Psoas muscle (tissue), 8 donors: Measurements from ENCODE around the gene C13orf46. TPM values are rescaled to one million over a fixed set of nuclear protein-coding genes. Genes with fewer than 3 reads are reported as not detected.

Experiments used
- ATAC-seq, 4 donors: fragments of 200-7000 bp; cut with Tn5 transposase; one replicate each; pipeline ENCODE4 v1.9.1; 2020; ENCODE audit warnings: moderate library complexity in 3 of 4, mild to moderate bottlenecking in 2 of 4
- DNase-seq, 2 donors: peaks; one replicate each; pipeline ENCODE4 v3.0.0-alpha.2; 2020
- H3K27ac ChIP-seq: fragments of 200-600 bp; one replicate; pipeline ENCODE4 v1.8.0; 2022
- H3K27me3 ChIP-seq, 3 donors: fragments of 200-600 bp in 1 of 3; one replicate each; pipeline versions ENCODE4 v1.6.1 to v1.8.0; 2013 to 2022; ENCODE audit warnings: low read length in 2 of 3, mild to moderate bottlenecking in 2 of 3, moderate library complexity in 1 of 3; ENCODE audit not compliant: insufficient read depth in 3 of 3
- H3K36me3 ChIP-seq, 2 donors: fragments of 200-600 bp in 1 of 2; one replicate each; pipeline versions ENCODE4 v1.6.1 to v1.8.0; 2013 to 2022; ENCODE audit warnings: low read depth in 1 of 2, mild to moderate bottlenecking in 1 of 2, moderate library complexity in 1 of 2; ENCODE audit not compliant: insufficient read depth in 1 of 2
- H3K4me1 ChIP-seq: fragments of 200-600 bp; one replicate; pipeline ENCODE4 v1.8.0; 2022
- H3K4me3 ChIP-seq: fragments of 200-600 bp; one replicate; pipeline ENCODE4 v1.8.0; 2022; ENCODE audit warnings: mild to moderate bottlenecking
- H3K9me3 ChIP-seq: fragments of 200-600 bp; one replicate; pipeline ENCODE4 v1.8.0; 2022
- WGBS, 3 donors: extraction: QIAGEN DNeasy Blood & Tissue Kit; methylation state at CpG; one replicate each; pipeline versions ENCODE4 v1.1.6 to v1.1.7; 2013; 5-methylcytosine and 5-hydroxymethylcytosine counted together
- intact Hi-C, 2 donors: fragments of 100-400 bp; cut with DNase I; formaldehyde crosslinking; loops; one replicate each; pipeline versions ENCODE4 v1.11.0 to v1.14.2; 2022
- polyA plus RNA-seq, 3 donors: library from polyadenylated mRNA; stranded (reverse); fragments of 200-250 nt; gene quantifications; one replicate each; pipeline ENCODE4 v1.2.3, GENCODE V29; 2013
- total RNA-seq, 4 donors: library from RNA; stranded (reverse); fragmentation: NEBNext Ultra II Directional in 2 of 4; extraction: Animal tissue kit (Norgen Biotek cat#: 25700) in 2 of 4; gene quantifications; one replicate each; pipeline versions ENCODE4 v1.2.1 to v1.2.4, GENCODE V29; 2021 to 2023
- TF ChIP-seq, protein P1 (sequence below): fragments of 200-600 bp; IDR thresholded peaks from one replicate; pipeline ENCODE4 v1.8.0; 2022; ENCODE audit warnings: antibody characterized with exemption
- donor health status: healthy with polysubstance abuse.
- donor health status: DM: no; HTN: no; CAD: no; lungs with moderate emphysema.
- donor health status: Bipolar disorder and iron deficiency.
- donor health status: healthy.
- donor health status: DM: yes; HTN: yes; CAD: no.
- donor health status: DM: no; HTN: no; CAD: no.
- donor health status: DM: no; HTN: no; CAD: no.
- donor health status: DM: yes; HTN: yes; CAD: no.

The C13orf46 gene
- total and polyA plus RNA-seq, 7 donors, result 0.14 to 2.5 (median 0.57) TPM; not detected in 1

DNA sequence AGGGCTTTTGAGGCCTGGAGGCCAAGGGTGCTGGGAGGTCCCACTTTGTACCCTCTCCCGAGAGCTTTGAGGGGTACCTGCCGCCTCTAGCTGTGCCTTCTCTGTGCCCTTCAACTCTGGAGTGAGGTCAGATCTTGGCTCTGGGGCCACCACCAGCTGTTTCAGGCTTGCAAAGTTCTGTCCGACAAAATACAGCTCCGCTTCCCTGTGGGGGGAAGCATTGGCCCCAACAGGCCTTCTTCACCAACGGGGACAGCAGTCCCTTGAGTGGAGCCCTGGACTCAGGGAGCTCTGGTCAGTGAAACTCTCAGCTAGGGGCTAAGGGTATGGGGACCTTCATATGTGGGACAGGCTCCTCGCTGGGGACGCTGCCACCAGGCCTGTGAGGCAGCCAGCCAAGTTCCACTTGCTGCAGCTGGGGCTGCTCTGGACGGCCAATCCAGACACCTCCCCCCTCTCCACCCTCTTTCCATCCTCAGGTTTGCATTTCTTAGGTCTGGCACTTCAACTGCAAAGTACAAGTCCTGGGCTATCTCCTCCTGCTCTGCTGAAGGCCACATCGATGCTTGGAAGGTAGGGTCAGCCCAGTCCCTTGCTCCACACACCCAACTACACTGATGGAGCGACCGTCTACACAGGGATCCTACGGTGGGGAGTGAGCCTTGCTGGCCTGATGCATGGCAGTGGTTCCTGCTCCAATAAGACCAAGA, 46.8 kb downstream of the C13orf46 start:
- Histone ChIP-seq H3K9me3 (no peaks in the 10 kb centered on the region), H3K4me3 (no peak overlapping the region), H3K27me3 (no peaks in the 10 kb centered on the region), H3K27ac (peak overlapping the region; percentile 86), H3K36me3 (no peaks in the 10 kb centered on the region), H3K4me1 (peaks cover 50% of the 10 kb centered on the region)
- TF ChIP-seq, protein P1, sequence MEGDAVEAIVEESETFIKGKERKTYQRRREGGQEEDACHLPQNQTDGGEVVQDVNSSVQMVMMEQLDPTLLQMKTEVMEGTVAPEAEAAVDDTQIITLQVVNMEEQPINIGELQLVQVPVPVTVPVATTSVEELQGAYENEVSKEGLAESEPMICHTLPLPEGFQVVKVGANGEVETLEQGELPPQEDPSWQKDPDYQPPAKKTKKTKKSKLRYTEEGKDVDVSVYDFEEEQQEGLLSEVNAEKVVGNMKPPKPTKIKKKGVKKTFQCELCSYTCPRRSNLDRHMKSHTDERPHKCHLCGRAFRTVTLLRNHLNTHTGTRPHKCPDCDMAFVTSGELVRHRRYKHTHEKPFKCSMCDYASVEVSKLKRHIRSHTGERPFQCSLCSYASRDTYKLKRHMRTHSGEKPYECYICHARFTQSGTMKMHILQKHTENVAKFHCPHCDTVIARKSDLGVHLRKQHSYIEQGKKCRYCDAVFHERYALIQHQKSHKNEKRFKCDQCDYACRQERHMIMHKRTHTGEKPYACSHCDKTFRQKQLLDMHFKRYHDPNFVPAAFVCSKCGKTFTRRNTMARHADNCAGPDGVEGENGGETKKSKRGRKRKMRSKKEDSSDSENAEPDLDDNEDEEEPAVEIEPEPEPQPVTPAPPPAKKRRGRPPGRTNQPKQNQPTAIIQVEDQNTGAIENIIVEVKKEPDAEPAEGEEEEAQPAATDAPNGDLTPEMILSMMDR, result no peak
- intact Hi-C loops, result loop anchor here (2.0 to 10.0 kb wide), 2 partner anchors 62 to 72 kb away; partner anchors contain the start of gene GAS6 (in 1 of the 2)
- ATAC-seq (peak in 3 of 4 donors; percentile 24 to 34 (median 26)), DNase-seq (peak; percentile 54 to 79)
- WGBS, 3 donors, result 37 to 57% (median 47%) methylated on average over 12 of the region's 12 CpGs

DNA sequence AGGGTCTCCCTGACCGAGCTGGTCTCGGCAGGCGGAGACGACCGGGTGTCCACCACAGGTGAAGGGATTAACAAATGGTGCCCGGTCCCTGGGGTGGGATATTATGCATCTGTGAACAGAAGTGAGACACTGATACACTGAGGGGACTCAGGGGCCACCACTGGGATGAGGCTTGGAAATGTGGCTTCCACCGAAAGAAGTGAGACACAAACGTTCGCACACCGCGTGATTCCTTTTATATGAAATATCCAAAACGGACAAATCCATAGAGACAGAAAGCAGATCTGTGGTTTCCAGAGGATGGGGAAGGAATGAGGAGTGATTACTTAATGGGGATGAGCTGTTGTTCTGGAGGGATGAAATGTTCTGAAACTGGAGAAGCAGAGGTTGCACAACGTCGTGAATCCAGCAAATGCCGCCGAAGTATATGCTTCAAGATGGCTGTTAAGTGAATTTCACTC, 47.5 kb downstream of the C13orf46 start:
- H3K4me1 ChIP-seq, result peaks cover 50% of the 10 kb centered on the region
- DNase-seq (peak in 1 of 2 donors; percentile 66), ATAC-seq (peak; percentile 23 to 69 (median 48))
- 59 to 79% (median 69%) methylated on average over 16 of the region's 16 CpGs for WGBS, 3 donors
- no peaks in the 10 kb centered on the region for H3K27me3 ChIP-seq
- H3K4me3 ChIP-seq, result no peak overlapping the region
- peak overlapping the region; percentile 86 for H3K27ac ChIP-seq
- H3K9me3 ChIP-seq, result peaks cover 6% of the 10 kb centered on the region
- intact Hi-C loops, result loop anchor here (2.0 to 10.0 kb wide), 2 partner anchors 62 to 72 kb away; partner anchors contain the start of gene GAS6 (in 1 of the 2)
- no peaks in the 10 kb centered on the region for H3K36me3 ChIP-seq
- TF ChIP-seq, protein P1, result no peak

DNA sequence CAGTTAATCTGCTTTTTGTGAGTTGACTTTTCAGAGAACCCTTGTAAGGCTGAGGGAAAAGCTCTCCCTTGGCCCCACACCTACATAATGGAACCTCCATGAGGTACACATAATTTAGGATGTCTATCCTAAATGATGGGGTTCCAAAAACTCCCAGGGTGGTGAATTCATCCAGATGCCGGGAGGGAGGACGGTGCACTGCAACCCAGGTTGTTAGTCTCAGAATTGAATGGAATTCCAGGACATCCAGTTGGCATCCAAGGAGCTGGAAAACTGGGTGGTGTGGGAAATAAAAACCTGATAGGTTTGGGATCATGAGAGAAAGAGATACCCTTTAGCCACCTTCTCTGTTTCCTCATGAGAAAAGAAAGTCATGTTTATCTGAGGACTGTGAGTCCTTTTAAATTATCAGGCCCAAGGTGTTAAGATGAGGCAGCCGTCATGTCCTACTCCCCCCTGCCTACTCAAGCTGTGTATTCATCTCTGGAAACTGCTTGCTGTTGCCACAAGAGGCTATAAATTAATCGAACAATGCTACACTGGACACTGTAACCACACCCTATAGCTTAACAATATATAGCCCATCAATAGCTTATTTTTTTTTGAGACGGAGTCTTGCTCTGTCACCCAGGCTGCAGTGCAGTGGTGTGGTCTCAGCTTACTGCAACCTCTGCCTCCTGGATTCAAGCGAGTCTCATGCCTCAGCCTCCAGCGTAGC, 49.5 kb downstream of the C13orf46 start:
- no peak for DNase-seq
- intact Hi-C loops, result loop anchor here in 1 of 2 donors (10.0 kb wide), 1 partner anchor 60 kb away; the partner anchor contains the start of gene GAS6
- Histone ChIP-seq H3K27me3 (no peaks in the 10 kb centered on the region), H3K27ac (no peak overlapping the region), H3K4me3 (no peak overlapping the region), H3K36me3 (no peaks in the 10 kb centered on the region), H3K9me3 (peaks cover 6% of the 10 kb centered on the region), H3K4me1 (peaks cover 37% of the 10 kb centered on the region)
- 94 to 96% (median 96%) methylated on average over 7 of the region's 7 CpGs for WGBS, 3 donors
- TF ChIP-seq, protein P1, result no peak
- ATAC-seq, result no peak

DNA sequence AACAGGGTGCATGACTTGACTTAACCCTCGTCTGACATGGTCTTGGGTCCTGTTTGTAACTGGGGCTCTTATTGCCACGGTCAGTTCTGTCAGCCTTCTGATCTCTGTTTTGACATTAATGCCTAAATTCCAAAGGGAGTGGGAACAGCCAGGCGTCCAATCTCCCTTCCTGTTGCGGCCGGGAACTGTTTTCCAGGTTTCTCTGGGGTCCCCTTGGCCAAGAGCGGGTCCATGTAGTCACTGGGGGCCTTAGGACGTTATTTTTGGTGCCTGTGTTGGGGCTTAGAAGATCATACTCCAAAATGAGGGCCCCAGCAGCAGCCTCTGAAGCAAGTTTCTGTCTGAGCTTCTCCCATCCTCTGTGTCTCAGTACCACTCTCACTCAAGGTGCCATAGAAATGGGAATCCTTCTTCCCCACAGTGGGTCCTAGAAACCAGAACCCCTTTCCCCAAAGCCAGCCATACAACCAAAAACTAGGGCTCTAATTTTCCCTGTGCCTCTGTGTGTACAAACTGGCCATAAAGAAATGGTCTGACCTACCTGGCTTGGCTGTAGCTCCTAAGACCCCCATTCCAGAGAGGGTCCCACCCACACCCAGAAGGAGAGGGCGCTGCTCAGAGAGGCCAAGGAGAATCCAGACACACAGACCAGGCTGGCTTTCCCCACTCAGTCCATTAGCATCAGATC, 50.4 kb downstream of the C13orf46 start:
- Histone ChIP-seq H3K9me3 (peaks cover 6% of the 10 kb centered on the region), H3K4me1 (peaks cover 30% of the 10 kb centered on the region), H3K4me3 (no peak overlapping the region), H3K36me3 (no peaks in the 10 kb centered on the region), H3K27ac (no peak overlapping the region), H3K27me3 (no peaks in the 10 kb centered on the region)
- TF ChIP-seq, protein P1, result no peak
- DNase-seq (peak in 1 of 2 donors; percentile 18), ATAC-seq (no peak)
- intact Hi-C loops, result loop anchor here in 1 of 2 donors (10.0 kb wide), 1 partner anchor 59 kb away; the partner anchor contains the start of gene GAS6
- WGBS, 3 donors, result 74 to 83% (median 78%) methylated on average over 8 of the region's 8 CpGs
